ENCODE measurements around the gene SHC3.

SHC3 gene

DNA sequence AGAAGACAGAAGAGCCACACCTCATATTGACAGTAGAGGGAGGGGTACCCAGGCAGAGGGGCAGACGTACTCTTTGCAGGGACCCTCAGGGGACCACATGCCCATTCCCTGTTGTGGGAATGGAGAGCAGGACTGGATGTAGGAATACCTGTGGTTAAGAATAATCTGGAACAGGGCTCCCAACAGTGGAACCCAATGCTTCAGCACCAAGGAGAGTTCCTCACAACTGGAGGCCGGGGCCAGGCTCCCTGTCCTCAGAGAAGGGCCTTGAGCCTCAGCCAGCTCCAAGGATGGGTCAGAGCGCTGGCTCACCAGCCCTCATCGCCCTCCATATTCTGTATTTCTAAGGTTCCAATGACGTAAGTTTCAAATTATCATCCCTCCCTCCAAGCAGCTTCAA is 7.4 kb upstream of the SHC3 start:
- DNase-seq = no peak

- DNase-seq = no peak
Observed at GRCh38 chr9:89183146-89183545, 4.5 kb upstream of the SHC3 start.

- no peak for DNase-seq
Observed at GRCh38 chr9:89182369-89182768, 3.8 kb upstream of the SHC3 start.

DNA sequence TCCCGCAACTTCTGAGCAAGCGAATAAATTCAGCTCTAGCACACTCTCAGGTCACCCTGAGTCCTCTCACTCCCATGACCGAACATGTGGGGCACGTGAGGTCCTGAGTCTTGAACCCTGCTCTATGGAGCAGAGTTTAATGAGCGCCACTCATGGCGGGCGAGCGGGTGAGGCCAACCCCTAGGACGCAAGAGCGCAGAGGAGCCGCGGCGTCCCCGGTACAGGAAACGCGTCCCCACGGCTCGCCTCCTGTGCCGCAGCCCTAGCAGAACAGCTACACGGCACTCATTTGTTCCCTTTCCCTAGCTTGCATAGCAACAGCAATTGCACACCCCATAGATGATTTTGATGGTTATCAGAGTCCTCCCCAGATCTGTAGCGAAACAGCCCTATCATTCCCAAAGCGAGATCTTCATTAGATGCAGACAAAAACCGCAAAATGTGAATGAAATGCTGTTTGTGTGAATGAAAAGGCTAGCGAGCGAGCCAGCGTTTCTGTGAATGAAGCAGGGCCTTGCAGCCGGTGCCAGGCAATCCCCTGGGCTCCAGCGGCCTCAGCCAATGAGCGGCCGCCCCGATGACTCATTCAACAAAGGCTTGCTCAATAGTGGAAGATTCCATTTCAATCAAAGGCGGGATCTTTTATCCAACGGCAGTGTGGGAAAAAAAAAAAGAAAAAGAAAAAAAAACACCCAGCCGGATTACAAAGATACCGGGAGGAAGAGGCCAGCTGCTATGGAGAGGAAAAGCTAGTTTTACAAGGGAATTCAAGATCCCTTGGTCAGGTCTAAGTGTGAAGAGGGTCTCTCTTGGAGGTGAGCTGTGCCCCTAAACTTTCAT is 1.5 kb upstream of the SHC3 start:
- no peak for DNase-seq

DNA sequence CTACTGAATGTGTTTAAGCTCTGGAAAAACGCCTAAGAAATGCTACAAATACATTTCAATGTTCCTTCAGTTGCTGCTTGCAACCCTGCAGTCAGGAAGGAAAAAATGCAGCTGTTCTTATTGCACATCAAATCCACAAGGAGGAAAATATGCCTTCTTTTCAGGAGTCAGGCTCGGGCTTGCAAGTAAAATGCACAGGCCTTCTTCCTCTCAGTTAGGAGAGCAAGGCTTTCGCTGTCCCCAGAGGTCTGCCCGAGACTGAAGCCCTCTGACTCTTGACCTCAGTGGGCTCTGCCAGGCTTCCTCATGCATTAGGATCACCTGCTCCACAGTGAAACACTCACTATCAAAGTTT is 899 bp upstream of the SHC3 start:
- no peak for DNase-seq

- no peak for DNase-seq
Observed at GRCh38 chr9:89178830-89179539, 367 bp upstream of the SHC3 start.

DNA sequence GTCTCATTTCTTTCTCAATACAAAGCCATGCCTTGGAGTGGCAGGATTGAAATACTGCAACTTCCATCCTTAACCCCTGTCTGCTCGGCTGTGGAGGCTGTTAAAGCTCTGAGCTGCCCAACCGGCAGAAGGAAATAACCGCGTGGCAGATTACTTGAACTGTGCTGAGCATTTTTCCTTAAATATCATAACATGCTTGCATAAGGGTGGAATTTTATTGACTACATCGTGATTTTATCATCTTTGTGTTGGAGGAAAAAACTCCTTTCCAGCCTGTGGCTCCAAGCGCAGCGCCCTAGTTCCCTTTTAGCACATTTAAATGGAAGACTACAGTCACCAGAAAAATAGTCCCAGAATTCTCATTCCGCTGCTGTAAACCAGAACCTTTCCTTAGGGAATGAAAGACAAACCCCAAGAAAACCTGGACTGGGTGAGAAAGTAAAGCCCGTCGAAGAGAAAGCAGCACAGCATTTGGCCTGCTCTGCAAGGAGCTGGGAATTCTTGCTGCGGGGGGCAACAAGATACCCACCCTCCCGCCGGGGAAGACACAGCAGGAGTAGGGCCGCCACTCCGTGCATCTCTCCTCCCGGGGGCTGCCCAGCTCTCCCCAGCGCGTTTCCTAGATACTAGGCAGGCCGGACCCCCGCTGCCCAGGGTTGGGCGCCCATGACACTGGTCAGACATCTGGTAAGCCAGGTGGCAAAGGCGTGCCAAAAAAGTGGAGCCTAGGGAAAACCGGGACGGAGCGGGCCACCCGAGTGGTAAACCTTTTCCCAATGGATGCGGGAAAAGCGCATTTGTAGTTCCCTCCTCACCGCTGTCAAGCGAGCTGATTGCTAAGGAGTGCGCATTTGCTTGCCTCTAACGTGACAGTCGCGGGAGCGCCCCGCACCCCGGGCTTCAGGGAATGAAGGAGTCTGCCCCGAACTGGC is 1.3 kb downstream of the SHC3 start:
- DNase-seq = no peak

DNA sequence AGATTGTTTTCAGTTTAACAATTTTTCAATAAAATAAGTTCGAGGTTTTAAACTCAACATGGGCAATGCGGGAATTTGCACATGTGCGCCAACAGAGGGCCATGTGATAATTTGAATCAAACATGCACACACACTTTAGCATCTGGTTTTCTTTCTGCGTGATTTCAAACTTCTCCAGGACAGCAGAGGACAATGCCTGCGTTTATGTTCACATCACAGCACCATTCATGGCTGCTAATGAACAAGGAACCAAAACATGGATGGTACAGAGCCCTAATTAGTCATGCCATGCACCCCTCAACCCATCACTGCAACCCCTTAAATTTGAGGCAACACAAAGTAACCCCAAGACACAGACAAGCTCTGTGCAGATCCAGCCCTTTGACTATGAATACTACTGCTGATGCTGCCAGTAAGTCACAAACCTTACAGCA is 2.8 kb downstream of the SHC3 start:
- DNase-seq = no peak

DNA sequence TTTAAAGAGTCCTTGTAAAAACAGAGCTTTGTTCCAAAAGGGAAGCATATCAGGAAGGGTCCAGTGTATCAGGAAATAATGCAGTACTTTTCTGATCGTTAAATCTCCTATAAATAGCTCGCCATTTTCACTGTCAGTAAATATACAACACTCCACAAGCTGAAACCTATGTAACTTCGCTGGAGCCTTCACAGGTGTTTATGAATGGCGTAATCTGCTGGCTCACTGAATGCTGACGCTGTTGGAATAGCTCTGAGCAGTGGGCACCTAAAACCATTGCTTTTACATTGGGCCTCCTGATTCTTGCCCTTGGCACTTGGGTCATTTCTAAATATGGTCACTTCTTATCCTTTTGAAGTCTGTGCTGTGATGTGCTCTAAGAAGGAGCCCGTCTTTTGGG is 4.3 kb downstream of the SHC3 start:
- DNase-seq = no peak

- DNase-seq = no peak
Observed at GRCh38 chr9:89173072-89173471, 5.5 kb downstream of the SHC3 start.

DNA sequence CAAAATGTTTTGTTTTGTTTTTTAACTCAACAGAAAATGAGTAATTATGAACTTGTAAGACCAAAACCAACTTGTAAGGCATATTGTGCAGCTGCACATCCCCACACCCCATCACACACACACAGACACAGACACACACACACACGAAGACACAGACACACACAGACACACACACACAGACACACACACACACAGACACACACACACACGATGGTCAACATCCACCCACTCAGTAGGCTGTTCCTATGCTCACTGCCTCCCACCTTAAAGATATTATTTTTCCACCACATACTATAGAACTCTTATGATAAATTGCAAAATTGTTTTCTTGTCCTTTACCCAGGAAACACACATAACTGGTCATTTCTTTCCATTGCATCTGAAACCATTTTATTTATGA is 6.2 kb downstream of the SHC3 start:
- DNase-seq = no peak

GRCh38 chr9:89171693-89172092 is 6.9 kb downstream of the SHC3 start:
- DNase-seq = no peak

- no peak for DNase-seq
Observed at GRCh38 chr9:89171231-89171630, 7.4 kb downstream of the SHC3 start.

DNA sequence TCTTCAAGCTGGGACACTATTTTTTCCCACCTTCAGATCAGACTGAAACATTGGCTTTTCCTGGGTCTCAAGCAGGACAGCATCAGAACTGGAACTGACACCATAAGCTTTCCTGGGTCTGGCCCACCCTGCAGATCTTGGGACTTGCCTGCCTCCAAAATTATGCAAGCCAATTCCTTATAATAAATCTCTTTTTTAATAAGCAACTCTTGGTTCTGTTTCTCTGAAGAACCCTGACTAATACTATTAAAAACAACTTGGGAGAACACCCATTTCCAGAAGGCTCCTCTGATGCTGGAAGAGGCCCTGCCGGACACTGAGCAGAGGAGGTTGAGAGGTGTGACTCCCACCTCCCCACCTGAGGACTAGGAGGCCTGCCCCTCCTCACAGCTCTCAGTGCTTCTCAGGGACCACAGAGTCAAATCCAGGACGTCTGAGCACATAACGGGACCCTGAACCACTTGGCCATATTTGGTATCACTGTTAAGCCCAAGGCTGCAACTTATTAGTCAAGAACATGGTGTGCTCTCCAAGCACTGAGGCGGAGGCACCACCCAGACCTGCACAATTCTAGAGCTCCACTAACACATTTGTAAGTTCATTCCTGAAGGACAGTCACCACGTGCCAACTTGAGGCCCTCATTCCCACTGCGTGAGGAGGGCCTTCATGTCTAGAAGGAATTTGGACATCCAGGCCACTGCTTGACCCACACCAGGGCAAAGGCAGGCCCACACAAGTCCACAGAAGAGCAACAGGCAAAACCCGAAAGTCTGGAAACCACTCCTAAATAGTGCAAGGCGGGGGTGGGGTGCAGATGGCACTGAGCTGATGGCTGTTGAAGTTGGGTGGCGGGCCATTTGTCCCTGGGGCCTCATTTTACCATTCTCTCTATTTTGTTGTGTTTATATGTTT is 9.5 kb downstream of the SHC3 start:
- DNase-seq = no peak

DNA sequence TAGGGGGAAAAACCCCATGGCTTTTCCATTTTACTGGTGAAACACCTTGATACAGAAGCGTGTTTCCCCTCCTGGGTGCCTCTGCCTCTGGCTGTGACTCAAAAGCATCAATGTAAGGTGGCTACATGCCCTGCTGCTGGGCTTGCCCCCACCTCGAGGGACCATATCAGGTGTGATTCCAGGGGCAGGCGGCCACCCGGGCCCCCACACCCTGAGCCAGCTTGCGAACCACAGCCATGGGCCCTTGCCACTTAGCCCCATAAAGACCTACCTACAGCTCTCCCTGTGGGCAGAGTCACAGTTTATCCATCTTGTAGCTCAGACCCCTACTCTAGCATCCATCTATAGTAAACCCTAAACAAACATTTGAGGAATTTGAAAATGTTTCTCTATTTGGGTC is 10.8 kb downstream of the SHC3 start:
- DNase-seq = no peak

- DNase-seq = no peak
Observed at GRCh38 chr9:89166852-89167251, 11.8 kb downstream of the SHC3 start.

DNA sequence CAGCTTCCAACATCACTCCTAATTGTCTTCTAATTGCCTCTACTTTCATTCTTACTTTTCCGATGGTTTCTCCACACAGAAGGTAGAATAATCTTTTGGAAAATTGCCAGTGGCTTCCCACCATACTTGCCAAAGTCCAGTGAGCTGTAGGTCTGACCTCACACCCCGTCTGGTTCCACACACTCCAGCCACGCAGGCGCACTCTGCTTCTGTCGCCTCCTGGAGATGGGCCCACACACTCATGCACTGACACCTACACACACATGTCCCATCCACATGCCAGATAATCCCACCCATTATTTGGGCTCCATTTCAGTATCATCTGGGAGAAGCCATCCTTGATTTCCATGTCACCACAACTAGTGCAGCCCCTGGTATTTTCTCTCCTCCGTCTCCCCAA is 12.7 kb downstream of the SHC3 start:
- no peak for DNase-seq

- DNase-seq = no peak
Observed at GRCh38 chr9:89165341-89165740, 13.3 kb downstream of the SHC3 start.

DNA sequence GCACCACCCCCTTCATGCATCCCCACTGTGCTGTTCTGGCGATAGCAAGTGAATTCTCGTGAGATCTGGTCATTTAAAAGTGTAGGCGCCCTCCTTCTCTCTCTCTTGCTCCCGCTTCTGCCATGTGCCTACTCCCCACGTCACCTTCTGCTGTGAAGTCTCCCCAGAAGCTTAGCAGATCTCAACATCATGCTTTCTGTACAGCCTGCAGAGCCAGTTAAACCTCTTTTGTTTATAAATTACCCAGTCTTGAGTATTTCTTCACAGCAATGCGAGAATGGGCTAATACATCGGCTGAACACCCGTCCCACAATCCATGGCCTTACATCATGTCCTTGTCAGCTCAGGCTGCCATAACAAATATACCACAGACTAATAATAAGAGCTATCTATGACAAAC is 17.4 kb downstream of the SHC3 start:
- no peak for DNase-seq

- DNase-seq = no peak
Observed at GRCh38 chr9:89160806-89161205, 17.8 kb downstream of the SHC3 start.

DNA sequence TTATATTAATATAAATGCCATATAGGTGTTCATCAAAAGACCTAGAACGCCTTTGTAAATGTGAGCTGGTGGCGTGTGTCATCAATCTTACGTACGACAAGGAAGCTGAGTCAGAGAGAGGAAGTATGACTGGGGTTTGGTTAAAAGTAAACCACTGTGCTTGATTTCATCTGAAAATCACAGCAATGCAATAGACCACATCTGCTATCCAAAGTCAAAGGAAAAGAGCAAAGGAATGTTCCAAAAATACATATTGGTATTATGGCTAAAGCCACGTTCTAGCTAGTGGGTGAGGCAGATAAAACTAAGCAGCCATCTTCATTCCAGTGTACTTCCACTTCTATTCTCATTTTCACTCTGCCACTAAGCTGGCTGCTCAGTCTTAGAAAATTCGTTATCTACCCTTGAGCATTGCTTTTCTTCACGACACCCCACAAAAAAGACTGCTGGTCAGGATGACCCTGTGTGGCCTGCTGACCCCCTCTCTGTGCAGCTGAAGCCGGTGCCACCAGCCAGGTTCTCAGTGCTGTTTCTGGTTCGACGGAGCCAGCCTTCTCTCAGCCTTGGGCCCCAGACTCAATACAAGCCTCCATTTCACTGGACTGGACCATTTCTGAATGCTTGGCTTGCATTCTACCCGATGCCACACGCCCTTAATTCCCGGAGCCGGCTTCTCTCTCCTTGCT is 23.8 kb downstream of the SHC3 start:
- DNase-seq = peak; percentile 10

DNA sequence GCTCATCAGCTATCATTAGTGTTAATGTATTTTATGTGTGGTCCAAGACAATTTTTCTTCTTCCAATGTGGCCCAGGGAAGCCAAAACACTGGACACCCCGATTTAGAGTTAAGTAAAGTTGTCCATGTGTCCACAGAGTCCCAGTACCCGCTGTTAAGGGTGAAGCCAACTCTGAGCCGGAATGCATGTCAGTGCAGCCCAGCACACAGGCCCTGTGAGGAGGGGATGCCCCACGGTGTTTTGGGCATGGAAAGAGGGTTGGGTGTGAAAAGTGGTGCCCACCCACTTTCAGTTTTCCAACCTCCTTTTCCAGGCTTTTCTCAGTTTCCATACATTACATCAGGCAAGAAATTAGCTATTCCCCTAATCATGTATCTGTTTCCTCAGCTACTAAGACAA is 24.4 kb downstream of the SHC3 start:
- DNase-seq = no peak

Measured in CD4-positive, alpha-beta T cell treated with Interleukin-21 for 1 hour (primary cell).